D341Med (cell line): ENCODE data around the gene CBS.
"Not testable (repeated sequence)": the region's sequence is repeated elsewhere in the genome, so short reads cannot be mapped to it uniquely, and the experiment has no call there.

Experiments
- DNase-seq: peaks from one replicate; pipeline ENCODE4 v3.0.0; 2012; ENCODE audit warnings: low spot score

The CBS gene

DNA sequence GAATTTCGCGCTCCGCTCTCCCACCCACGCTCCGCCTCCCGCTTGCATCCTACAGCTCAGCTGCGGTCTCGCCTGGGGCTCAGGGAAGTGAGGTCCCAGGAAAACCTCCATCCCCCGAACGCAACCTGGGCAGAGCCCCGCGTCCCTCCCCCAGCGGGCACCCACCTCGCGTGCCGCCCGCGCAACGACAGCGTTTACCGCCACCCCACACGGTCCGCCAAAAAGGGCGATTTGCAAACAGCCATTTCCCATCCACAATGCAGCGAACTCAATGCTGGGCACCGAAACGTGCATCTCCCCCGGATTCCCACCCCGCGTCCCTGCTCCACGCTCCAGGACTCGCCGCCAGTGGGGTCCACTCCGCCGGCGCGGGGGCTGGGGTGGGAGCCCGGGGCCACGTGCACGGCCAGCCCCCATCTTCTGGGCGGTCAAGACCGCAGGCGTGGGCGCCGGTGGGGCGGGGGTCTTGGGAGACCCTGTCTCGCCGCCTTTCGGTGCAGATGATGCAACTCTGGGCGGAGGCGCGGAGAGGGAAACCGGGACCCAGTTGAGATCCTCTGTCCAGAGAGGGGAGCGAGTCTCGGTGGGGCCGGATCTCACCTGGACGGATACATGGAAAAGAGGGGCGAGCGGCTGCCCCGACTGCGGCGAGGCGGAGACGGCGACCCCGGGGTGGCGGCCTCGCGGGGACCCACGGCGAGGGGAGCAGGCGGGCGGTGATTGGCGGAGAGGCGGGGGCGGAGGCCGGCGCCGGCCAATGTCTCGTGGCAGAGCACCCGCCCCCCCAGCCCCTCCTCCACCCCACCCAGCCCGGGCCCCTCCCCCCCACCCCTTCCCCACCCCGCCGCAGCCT lies at the start of gene CBS:
TSS of gene CBS (minus strand) at position 666 of the 853 bp plus-strand sequence. CDS start 3,642 bp downstream, outside the sequence.
- DNase-seq: not testable (repeated sequence)

DNA sequence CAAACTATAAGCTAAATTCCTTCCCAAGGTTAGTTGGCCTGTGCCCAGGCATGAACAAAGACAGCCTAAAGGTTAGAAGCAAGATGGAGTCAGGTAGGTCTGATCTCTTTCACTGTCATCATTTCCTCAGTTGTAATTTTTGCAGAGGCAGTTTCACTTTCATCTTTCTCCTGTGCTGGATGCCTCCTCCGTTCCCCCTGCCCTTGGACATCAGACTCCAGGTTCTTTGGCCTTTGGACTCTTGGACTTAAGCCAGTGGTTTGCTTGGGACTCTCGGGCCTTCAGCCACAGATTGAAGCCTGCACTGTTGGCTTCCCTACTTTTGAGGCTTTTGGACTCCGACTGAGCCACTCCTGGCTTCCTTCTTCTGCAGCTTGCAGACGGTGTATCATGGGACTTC lies 40.3 kb upstream of the CBS start:
- not testable (repeated sequence) for DNase-seq

DNA sequence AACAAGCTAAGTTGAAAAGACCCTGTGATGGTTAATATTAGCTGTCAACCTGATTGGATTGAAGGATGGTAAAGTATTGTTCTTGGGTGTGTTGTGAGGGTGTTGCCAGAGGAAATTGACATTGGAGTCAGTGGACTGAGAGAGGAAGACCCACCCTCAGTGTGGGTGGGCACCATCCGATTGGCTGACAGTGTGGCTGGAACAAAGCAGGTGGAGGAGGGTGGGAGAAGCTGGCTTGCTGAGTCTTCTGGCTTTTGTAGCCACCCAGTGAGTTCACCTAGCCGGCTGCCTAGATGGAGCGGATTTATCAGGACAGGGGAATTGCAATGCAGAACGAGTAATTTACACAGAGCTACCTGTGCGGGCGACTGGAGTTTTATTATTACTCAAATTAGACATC lies 38.8 kb upstream of the CBS start:
- not testable (repeated sequence) for DNase-seq

DNA sequence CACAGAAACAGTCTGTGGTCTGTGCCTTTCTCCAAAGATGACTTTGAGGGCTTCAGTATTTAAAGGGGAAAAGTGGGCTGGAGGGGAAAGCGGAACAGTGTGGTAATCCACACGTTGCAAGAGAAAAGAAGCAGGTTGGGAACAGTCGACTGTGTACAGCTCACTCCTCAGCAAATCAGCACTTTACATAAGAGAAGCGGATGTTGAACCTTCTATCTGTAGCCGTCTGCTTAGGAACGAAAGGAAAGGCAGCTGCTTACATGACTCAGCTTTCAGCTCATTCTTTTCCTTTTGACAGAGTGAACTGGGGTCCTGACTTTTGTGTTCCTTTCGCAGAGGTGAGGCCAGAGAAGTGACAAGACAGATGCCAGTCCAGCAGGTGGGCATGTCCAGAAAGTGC lies 33.4 kb upstream of the CBS start:
- DNase-seq: not testable (repeated sequence)

DNA sequence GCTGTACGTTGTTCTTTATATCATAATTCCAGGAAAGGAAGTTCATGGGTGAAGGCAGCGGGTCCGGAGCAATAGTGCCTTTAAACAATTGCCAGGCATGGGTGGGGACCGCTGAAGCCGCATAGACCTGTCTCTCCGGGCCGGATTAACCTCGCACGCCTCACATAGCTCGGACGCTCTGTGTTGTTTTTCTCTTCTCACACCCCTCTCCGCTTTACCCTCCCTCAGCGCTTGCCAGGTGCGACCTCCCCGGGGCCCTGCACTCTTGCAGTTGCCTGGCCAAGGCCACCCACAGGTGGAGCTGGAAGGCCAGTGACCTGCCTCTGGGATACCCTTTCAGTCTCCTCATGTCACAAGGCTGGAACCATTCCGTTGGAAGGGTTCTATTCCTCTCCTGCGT lies 32.5 kb upstream of the CBS start:
- not testable (repeated sequence) for DNase-seq

DNA sequence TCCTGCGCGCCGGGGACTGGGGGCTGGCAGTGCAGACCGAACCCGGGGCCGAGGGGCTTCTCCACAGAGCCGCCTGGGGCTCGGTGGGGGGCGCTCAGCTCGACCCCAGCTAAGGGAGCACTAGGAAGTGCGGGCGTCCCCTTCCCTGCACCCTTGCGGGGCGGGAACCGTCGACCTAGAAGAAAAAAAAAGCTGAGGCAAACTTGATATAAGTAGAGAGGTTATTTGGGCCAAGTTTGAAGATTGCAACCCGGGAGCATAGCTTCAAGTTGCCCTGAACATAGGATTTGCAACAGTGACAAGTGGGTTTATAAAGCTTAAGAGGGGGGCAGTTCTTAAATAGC lies 32.1 kb upstream of the CBS start:
- DNase-seq: not testable (repeated sequence)

DNA sequence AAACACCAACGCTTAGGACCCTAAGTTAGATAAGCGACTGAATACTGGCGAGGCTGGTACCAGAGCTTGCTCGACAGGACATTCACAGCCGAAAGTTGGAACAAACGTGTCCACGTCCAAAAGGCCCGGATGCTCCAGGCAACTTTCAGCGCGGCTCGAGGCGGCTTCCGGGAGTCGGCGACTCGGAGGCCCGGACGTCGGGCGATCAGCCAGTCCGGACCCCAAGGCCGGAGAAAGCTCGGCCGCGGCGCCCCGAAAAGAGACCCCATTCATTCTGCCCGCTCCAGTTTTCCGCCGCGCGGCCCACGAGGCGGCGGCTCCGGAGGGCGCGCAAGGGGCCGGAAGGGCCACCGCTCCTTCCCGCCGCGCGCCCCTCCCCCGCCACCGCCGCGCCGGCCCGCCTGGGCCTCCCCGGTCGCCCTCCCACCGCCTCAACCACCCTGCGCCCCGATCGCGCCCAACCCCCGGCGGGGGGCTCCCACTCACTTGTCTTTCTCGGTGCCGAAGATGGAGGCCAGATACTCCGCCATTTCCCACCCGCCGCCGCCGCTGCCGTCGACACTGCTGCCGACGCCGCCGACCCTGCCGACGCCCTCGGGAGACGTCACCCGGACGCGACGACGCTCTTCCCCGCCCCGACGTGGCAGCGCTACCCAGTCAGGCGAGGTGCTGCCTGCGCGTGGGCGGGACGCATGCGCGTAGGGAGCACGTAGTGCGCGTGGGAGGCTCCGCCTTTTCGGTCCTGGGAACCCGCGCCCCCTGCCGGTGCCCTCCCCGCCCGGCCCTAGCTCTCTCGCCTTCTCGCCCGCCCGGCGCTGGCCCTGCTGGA lies 31.5 kb upstream of the CBS start, which contains the start of gene U2AF1:
TSS of gene U2AF1 (minus strand) at position 606 of the 829 bp plus-strand sequence. CDS start at position 530, 76 bp downstream.
- peak; percentile 6 for DNase-seq

DNA sequence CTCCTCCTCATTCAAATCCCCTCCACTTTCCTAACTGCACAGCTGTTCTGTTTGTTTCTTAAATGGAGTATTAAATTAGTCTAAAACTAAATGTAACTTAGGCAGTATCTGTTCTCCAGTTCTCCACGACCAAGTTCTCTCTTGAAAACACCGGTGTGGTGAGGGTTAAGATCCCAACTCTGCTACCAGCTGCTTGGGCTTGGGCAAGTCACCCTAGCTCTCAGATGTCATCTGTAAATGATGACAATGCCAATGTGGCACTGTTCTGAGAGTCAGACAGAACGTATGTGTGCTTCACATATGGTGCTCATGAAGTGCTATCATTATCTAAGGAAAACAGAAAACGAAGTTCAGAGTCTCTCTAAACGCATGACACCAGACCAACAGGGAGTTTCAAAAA lies 29.0 kb upstream of the CBS start:
- DNase-seq: not testable (repeated sequence)

DNA sequence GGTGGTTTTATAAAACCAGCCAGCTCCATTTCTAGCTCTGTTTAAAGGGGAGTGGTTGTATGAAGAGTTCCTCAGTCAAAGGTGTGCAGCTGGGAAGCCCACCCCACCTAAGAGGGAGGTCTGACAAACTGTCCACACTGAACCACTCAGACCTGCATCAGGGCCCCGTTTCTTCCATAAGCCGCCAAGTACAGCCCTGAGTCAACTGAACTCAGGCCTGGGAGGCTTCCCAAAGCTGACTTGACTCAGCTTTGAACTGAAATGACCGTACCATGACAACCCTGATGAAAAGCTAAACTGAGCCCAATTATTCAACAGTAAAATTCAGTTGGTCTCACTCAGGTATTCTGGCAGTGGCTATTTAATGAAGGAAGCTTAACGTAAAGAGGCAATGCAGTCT lies 26.6 kb upstream of the CBS start:
- DNase-seq: not testable (repeated sequence)

DNA sequence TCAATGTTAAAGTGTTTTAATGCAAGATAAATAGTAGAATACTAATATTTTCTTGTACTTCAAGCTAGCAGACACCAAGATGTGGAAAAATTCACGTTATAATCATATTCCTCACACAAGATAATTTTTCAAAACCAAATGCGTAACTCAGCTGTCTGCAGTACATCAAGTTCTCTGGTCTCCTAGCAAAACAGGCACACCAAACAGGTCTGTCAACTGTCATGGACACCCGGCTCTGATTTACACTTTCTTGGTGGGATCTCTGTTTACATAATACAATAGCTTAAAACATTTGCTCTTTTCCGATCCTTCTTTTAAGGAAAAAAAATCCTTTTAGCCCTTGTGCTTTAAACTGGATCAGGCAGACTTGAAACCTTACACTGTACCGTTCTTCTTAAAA lies 26.0 kb upstream of the CBS start:
- not testable (repeated sequence) for DNase-seq

DNA sequence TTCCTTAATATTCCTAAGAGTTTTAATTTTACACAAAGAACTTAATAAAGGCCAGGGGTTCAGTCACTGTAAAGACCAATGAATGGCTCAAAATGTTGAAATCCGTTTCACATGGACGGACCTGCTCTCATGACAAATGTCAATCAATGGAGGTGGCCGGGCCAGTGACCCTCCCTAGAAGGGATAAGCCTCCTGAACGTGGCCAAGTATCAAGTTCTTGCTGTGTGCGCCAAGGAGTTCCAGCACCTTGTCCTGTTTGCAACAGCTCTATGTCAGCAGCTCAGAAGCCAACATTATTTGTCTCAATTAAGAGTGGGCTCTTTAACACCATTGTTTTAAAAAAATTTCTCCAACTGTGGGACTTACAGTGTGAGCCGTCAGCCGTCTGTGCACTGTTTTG lies 25.4 kb upstream of the CBS start:
- not testable (repeated sequence) for DNase-seq

DNA sequence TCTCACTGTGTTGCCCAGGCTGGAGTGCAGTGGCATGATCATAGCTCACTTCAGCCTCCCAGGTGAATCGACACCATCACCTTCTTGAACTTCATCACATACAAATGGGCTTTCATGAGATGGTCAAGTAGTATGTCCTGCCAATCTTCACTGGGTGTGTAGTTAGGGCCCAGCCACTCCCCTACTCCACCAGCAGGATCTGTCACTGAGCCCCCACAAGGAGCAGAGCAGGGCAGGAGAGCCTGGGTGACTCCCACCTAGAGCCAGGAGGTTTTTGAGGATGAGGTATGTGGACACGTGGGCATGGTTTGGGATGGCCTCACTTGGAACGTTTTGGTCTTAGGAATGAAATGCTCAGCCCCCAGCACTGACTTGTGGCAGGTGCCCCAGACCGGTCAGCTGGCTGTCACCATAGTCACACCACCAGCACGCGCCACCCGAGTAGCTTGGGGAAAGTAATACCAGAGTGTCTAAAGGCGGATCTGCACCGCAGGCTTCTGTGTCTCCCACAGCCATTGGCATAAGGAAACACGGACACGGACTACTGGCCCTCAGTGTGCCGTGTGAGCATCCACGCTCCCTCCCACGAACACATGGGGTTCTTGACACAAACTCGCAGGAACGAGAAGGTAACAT lies 16.5 kb upstream of the CBS start:
- not testable (repeated sequence) for DNase-seq

DNA sequence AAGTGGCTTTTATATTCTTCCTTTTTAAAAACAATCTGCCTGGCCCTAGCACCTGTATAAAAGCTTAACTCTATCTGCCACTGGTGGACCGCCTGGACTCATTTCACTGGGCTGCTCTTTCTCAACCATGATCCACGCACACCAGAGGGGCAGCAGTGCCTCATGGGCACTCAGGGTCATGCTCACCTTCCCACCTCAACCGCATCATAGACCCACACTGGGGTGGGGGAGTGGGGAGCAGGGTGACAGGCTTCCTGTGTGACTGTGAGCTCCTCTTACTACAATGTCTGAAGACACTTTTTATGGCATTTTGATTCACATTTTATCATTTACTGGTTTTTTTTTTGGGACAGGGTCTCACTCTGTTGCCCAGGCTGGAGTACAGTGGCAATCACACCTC lies 15.3 kb upstream of the CBS start:
- not testable (repeated sequence) for DNase-seq

DNA sequence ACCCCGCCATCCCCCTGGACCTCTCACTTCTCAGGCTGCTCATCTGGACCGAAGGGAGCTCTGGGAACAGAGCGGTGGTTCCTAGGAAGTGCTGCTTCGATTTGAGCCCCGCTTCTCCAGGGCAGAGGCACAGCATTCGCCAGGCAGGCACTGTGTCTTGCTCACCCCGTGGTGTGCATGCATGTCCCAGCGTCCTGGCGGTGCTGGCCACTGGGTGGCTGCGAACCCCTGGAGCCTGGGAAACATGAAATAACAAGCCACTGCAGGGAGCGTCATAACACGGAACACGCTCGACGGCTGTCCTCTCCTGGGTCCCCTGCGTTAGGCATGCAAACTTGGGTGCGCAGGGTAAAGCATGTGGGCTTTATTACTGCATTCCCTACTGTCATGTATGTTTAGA lies 13.8 kb upstream of the CBS start:
- not testable (repeated sequence) for DNase-seq

DNA sequence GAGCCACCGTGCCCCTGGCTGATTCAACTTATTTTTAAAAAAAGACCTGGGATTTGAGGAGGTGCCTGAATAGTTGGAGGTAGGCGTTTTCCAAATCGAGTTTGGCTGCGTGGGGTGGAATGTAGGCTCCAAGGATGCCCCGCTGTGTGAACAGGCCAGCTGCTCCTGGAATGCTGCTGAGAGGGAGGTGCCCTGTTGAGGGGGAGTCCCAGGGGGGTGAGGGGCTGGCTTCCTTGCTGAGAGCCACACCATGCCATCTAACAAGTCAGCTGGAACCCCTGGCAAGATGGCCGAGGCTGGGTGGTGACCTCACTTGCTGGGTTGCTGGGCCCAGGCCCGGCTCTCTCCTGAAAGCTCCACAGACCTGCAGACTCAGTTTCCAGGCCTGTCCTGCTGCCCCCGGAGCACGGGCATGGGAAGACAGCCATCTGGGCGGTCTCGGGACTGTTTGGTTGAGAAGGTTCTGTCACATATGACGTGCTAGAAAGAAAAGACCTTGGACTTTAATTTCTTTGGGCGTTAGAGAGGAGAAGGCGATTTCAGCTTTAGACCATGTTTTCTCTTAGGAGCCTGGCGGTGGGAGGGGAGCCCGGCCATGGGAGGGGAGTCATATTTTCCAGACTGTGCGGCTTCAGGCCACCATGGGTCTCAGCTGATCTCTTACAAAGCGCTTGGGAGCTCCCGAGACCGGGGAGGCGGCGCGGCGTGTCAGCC lies 7.1 kb upstream of the CBS start:
- DNase-seq: not testable (repeated sequence)

DNA sequence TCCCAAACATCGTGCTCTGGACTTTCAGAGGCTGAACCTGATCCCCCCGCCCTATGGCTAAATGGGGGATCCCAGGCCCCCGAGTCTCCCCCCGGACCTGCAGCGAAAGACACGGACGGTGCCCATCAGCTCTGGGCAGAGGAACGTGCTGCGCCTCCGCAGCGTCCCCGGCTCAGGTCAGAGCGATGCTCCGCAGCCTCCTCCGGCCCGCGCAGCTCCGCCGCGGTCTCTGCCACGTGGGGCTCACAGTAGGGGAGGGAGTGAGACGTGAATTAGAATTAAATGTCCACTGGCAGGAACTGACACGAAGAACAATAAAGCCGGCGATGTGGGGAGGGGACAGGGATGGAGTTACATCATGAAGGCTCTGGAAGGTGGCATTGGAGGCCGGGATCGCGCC lies 1.0 kb upstream of the CBS start:
- not testable (repeated sequence) for DNase-seq

DNA sequence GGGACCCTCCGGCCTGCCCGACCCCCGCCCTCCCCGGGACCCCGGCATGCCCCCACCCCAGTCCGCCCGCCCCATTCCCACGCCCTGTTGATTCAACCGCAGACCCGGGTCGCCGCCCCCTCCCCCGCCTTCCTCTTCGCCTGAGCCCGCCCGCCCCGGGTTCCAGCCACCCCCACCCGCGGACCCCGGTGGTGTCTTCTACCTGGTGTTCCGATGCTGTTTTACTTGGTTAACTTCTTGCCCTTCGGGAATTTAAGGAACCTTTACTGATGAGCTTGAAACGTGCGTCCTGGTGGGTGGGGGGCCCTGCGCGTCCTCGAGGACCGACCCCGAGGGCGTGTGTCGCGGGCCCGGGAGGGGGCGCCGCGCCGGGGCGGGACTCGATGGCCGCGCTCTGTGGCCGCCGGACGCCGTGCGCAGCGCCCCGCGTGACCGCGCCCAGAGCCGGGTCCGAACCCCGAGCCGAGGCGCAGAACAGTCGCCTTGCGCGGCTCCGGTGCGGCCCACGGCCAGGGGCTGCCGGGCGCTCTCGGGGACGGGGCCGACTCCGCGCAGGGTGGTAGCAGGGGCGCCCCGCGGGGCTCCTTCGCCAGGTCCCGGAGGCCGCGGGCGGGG lies 495 bp upstream of the CBS start:
- DNase-seq: not testable (repeated sequence)

DNA sequence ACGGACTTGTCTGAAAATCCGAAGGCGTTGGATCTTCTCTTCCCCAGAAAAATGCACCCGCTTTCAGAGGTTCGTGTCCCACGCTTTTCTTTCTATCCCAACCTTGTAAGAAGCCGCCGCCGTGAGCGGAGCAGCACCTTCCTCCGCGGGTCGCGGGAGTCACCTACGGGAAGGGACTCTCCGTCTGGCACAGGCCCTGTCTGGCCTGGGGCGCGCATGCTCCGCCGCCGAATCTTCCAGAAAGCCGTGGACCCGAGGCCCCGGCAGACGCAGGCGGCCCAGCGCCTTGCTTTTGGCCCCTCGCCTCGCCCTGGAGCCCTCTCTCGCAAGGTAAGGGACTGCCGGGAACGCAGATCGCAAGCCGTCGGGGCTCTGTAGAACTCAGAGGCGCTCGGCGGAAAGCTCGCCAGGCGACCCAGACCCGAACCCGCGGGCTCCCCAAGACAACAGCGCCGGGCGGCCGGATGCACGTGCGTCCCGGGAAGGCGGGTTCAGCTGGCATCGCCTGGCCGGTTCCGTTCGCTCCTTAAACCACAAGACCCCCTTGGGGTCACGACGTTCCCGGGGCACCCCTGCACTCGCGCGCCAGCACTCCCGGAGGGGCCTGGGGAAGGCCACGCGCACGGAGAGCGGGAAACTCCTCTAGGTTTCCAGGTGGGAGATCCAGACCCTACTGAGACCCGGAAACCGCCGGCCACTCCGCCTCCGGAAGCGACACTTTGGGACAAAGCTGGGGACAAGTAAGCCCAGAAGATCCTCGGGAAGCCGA lies 1.1 kb downstream of the CBS start:
- DNase-seq: not testable (repeated sequence)

DNA sequence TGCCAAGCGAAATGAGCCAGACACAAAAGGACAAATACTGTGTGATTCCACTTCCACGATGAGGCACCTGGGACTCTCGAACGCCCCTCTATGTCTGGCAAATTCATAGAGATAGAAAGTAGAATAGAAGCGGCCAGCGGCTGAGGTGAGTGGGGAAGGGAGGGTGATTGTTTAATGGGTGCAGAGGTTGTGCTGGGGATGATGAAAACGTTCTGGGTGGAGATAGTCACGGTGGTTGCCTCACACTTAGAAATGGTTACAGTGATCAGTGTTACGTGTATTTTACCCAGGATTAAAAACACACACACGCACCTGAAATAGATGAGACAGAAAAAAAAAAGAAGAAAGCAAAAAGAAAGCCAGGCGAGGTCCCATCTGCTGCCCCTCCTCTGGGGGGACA lies 2.9 kb downstream of the CBS start:
- DNase-seq: not testable (repeated sequence)

DNA sequence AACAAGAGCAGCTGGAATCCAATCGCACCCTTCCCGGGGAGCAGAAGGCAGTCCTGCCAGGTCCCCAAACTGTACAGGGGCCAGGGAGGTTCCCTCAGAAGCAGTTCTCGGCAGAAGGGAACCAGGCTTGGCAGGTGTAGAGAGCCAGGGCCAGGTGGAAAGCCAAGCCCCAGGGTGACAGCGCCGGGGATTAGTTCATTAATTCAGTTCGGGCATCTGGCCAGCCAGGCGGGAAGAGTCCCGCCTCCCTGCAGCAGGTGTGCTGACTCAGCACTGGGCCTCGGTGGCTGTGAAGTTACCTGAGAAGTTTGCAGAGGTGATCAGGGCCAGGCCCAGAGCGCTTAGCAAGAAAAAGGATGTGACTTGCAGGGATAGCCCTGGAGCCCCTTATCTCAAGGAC lies 6.0 kb downstream of the CBS start:
- not testable (repeated sequence) for DNase-seq
